NK-92 treated with Interleukin-12 subunit alpha and Interleukin-12 subunit beta, amount 100 ng/mL, for 24 hours (cell line): Measurements from ENCODE around the gene ZBTB37.
"Not testable (repeated sequence)": the region's sequence is repeated elsewhere in the genome, so short reads cannot be mapped to it uniquely, and the experiment has no call there.

Experiments
- DNase-seq: peaks from one replicate; lab custom pipeline; 2025; lab: John Stamatoyannopoulos, UW

Gene ZBTB37

DNA sequence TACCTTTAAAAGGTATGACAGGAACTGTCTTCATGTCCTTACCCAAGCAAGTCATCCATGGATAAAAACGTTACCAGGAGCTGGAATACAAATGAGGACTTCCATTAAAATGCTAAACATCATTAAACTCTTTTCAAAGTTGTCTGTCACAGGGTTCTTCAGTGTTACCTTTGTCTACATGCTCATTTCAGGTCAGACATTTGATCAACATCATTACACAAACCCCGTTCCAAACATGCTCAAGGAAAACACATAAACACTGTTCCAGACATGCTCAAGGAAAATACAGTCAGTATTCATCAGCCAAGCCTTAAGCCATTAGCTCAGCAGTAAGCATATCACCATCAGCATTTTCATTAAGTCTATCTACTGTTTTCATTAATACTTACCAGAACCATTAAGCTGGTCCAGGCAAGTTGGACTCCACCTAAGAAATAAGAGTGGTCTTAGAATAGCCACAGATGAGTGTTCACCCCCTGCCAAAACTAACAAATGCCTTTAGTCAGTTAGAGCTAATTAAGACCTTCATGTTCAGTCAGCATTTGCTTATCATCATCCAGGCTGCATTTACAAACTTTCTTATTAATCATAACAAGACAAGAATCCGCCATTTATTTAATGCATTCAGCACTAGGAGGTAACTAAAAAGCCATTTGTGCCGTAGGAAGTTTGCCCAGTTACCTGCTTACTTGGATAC, 2.6 kb upstream of the ZBTB37 start:
- DNase-seq = no peak

GRCh38 chr1:173866413-173867115, 1.6 kb upstream of the ZBTB37 start:
- no peak for DNase-seq

DNA sequence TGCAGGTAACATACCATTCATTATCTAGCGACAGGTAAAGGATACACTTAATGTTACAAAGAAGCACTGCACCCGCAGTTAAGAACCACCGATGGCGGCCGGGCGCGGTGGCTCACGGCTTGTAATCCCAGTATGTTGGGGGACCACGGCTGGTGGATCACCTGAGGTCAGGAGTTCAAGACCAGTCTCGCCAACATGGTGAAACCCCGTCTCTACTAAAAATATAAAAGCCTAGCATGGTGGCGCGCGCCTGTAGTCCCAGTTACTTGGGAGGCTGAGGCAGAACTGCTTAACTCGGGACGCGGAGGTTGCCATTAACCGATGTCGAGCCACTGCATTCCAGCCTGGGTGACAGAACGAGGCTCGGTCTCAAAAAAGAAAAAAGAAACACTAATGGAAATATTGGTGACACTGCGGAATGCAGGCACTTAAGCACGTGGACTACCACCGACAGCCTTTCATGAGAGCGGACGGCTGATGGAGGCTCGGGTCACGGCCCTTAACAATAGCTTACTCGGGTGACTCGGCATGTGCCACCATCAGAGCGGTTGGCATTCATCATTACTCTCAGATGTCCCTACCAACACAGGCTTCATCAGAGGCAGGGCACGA, 933 bp upstream of the ZBTB37 start:
- no peak for DNase-seq

GRCh38 chr1:173867753-173868265, 371 bp upstream of the ZBTB37 start, which contains the start of gene GAS5:
TSS of gene GAS5 (minus strand) at chr1:173867989.
- peak; percentile 99 for DNase-seq

DNA sequence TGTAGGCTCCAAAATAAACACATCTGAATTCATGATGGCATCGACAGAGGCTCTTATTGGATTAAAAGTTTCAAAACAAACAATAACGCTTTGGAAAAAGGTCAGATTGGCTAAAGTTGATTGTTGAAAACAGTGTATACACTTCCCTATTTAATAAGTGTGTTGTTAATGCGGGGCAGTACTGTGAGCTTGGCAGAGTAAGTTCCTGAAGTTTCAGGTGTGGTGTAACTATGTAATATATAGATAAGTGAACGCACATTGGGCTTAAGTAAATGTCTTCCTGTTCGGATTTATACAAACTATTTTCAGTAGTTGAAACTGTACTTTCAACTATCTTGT, 810 bp downstream of the ZBTB37 start:
- DNase-seq = no peak

DNA sequence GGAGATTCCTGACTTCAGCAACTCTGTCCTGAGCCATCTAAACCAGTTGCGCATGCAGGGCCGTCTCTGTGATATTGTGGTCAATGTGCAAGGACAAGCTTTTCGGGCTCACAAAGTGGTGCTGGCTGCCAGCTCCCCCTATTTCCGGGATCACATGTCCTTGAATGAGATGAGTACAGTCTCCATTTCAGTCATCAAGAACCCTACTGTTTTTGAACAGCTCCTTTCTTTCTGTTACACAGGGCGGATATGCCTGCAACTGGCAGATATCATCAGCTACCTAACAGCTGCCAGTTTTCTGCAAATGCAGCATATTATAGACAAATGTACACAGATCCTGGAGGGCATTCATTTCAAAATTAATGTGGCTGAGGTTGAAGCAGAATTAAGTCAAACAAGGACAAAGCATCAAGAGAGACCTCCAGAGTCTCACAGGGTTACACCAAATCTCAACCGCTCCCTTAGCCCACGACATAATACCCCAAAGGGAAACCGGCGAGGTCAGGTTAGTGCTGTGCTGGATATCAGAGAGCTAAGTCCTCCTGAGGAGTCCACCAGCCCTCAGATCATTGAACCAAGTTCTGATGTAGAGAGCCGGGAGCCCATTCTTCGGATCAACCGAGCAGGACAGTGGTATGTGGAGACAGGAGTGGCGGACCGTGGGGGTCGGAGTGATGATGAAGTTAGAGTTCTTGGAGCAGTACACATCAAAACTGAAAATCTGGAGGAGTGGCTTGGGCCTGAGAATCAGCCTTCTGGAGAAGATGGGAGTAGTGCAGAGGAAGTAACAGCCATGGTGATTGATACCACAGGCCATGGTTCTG, 2.3 kb downstream of the ZBTB37 start:
- peak; percentile 66 for DNase-seq

GRCh38 chr1:173871091-173871490, 2.9 kb downstream of the ZBTB37 start:
- DNase-seq = no peak

DNA sequence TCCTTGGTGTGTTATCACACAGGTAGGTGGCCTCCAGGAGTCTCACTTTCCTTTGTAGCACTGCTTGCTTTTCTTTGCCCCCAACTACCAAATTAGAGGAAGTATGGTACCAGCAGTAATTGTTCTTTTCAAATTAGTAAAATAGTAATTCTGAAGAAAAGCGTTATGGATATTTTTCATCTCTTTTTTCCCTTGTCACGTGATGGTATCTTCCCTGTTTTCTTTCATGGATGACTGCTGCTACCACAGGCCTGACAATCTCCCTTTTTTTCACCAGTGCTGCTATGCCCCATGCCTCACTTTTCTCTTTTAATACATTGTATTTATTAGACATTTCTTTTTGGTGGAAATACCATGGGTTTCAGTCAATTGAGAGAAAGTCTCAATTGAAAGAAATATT, 3.3 kb downstream of the ZBTB37 start:
- DNase-seq = no peak

GRCh38 chr1:173876732-173877131, 8.6 kb downstream of the ZBTB37 start:
- no peak for DNase-seq

DNA sequence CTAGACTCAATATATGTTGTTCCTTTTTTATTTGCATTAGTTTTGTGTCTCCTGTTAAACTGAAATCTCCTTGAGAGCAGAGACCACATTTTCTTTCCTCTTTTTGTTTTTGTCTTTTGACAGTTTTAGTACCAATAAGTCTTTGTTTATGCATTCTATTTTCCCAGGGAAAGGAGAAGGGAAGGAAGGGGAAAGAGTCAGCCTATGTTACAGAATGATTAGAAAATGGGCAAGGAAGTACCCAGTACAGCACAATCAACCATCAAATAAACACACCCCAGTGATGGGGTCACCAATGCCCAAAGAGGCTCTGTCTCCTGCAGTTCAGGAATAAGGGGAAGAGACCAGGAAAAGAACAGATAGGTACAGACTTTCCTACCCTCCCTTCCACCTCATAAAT, 10.1 kb downstream of the ZBTB37 start:
- no peak for DNase-seq

DNA sequence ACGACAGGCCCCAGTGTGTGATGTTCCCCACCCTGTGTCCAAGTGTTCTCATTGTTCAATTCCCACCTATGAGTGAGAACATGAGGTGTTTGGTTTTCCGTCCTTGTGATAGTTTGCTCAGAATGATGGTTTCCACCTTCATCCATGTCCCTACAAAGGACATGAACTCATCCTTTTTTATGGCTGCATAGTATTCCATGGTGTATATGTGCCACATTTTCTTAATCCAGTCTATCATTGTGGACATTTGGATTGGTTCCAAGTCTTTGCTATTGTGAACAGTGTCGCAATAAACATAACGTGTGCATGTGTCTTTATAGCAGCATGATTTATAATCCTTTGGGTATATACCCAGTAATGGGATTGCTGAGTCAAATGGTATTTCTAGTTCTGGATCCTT, 12.9 kb downstream of the ZBTB37 start:
- not testable (repeated sequence) for DNase-seq

DNA sequence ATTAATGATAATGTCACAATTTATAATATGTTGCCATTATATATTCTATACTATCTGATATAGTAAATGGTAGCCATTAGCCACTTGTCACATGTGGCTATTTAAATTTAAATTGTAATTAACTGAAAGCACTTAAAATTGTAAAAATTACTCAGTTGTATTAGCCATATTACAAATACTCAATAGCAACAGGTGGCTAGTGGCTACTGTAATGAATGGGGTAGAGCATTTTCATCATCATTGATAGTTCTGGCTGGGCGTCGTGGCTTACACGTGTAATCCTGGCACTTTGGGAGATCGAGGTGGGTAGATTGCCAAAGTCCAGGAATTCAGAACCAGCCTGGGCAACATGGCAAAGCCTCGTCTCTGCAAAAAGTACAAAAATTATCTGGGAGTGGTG, 16.5 kb downstream of the ZBTB37 start:
- no peak for DNase-seq

DNA sequence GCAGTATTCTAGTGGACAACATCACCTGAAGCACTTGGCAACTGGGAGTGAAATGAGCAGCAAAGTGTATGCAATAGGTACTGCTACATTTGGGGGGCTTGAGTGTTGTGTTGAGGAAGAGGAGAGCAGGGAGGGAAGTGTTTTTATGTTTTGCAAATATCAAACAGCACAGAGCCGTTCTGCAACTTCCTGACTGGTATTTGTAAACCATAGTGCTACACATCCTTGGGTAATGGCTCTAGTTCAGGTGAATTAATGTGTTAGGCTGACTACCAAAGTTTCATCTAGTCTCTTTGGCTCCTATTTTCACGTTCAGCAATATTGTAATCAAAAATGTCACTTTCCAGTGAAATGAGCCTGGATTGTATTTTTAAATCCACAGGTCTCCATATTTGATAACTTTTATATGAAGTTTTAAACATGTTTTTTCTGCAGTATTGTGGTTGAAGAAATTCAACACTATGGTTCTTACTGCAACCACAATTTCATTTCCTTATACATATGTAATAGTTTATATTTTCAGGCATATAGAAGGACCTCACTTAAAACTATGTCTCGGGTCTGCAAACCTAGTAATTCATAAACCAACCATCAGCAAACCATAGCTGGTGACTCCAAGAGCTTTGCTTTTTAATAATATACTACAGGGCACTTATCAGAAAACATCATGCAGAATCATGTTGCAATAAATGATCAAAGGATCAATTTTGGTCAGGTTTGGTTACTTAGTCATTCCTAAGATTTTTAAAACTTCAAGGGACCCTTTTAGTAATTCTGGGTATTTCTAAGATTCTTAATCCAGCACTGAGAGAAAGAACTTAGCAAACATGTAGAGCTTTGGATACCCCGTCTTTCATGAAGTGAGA, 18.8 kb downstream of the ZBTB37 start:
- DNase-seq = no peak

DNA sequence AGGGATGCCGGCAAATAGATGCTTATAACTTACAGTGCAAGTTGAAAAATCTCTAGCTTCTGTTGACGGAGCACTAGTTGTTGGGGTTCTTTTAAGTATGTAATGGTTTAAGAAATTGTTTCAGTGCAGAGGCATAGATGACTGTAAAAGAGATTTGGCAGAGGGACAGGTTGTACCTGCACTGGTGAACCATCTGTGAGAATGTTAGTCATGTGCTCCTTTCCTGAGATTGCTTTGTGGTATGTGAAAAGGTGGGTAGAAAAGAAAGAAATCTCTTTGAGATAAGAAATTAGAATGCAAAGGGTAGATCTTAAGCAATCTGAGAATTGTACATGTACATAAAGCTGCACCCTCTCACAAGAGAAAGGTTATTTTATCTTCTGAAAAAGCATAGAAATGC, 19.4 kb downstream of the ZBTB37 start:
- DNase-seq = no peak

- no peak for DNase-seq
Observed at GRCh38 chr1:173888749-173889148, 20.6 kb downstream of the ZBTB37 start.

DNA sequence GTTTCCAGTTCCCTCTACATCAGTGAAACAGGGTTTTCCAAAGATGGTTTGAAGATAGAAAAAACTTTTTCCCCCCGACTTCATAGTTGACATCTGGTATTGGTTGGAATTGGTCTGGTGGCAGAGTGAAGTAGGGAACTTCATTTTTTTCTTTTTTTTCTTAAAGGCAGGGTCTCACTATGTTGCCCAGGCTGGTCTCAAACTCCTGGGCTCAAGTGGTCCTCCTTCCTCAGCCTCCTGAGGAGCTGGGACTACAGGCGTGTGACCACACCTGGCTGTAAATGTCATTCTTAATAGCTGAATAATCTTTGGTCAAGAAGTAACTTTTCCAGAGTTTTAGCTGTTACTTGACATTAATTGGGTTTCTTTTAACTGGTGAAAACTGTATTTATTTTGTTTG, 21.7 kb downstream of the ZBTB37 start:
- no peak for DNase-seq

DNA sequence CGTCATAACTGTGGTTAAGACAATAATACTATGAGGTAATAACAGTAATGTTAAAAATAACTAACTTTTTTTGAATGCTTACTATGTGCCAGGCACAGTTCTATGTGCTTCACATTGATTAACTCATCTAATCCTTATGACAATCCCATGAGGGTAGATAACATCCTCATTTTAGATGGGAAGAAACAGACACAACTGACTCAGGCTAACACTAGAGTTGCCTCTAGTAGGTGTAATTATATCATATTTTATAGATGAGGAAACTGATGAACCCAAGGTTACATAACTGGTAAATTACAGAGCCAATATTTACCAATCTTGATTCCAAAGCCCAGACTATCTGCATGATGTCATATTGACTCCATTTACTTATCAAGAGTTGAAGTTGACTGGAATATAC, 25.4 kb downstream of the ZBTB37 start:
- no peak for DNase-seq

DNA sequence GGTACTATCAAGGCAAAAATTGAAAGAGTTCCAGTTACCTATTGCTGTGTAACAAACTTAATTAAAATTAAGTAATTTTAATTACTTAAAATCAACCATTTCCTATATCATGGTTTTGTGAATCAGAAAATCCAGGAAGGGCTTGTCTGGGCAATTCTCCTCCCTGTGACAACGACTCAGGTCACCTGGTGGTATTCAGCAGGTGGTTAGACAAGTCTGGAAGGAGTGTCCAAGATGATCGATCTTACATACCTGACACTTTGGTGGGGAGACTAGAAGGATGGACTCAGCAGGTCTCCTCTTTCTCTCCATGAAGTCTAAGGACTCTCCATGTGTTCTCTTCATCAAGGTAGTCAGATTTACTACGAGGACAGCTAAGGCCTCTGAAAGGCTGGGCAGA, 26.0 kb downstream of the ZBTB37 start:
- DNase-seq = no peak

DNA sequence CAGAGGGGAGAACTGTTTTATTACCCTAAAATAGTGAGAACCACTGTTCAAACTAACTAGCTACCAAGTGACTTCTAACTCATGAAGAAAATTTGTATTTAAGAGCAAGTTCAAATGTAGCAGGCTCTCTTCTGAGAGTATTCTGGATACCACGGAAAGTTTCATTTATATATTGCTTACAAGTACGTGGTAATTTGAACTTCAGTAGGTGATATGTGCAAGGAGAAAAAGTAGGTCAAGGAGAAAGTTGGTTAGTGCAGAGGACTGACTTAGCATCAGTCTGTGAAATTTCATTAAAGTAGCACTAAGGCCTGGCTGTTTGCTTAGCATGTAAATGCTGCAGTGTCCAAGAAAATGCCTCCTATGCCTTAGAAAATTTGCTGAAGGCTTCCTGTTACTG, 32.2 kb downstream of the ZBTB37 start:
- no peak for DNase-seq

- no peak for DNase-seq
Observed at GRCh38 chr1:173900992-173901391, 32.8 kb downstream of the ZBTB37 start.

- no peak for DNase-seq
Observed at GRCh38 chr1:173903827-173904531, 35.8 kb downstream of the ZBTB37 start.
